Measurements from ENCODE around the gene IFI30. TPM values are rescaled to one million over a fixed set of nuclear protein-coding genes. Genes with fewer than 3 reads are reported as not detected.

IFI30 gene
- polyA plus RNA-seq, 1 of the 3 experiments (the other 2 are of a cell fraction): 11.6 TPM

- H4K20me1 ChIP-seq (ENCODE audit: insufficient read depth): peaks cover 8% of the 10 kb centered on the region; the same call in 1 of the 2 replicates
- no peaks in the 10 kb centered on the region for H3F3A ChIP-seq (replicated peaks; ENCODE audit: insufficient read depth)
- H3K4me1 ChIP-seq (ENCODE audit: control insufficient read depth in 1 of 2, insufficient read depth in 2 of 2, low read depth in 1 of 2, low read length in 1 of 2): peaks cover 9 to 30% of the 10 kb centered on the region in 2 experiments; a peak in 2 of 4 replicates
- peaks cover 0 to 8% of the 10 kb centered on the region in 2 experiments for H3K36me3 ChIP-seq (replicated peaks in 1 of 2; ENCODE audit: control insufficient read depth in 1 of 2, insufficient read depth in 2 of 2, low read length in 1 of 2)
- POLR2A ChIA-PET: no interaction called here
- H2AFZ ChIP-seq (ENCODE audit: low read depth): no peak overlapping the region
- CTCF ChIA-PET: interaction anchor here (1.4 to 20.7 kb wide), 2 partner anchors 57 to 81 kb away, joined by 4 to 505 read pairs; a partner anchor contains a TSS
- no peak for TF ChIP-seq NFIC (IDR thresholded peaks at IDR 0.05; ENCODE audit: borderline replicate concordance)
- TF ChIP-seq NRF1 (IDR thresholded peaks at IDR 0.05; ENCODE audit: low read depth, low read length): no peak
- TF ChIP-seq TAF1 (IDR thresholded peaks at IDR 0.05; ENCODE audit: borderline replicate concordance, low read depth, low read length): no peak
- TF ChIP-seq FOXM1 (IDR thresholded peaks at IDR 0.05; ENCODE audit: low read depth): no peak
- no peak for TF ChIP-seq CHD2 (IDR thresholded peaks at IDR 0.05; ENCODE audit: low read length, partially characterized antibody)
- H3K9me3 ChIP-seq: no peaks in the 10 kb centered on the region
- H3K9ac ChIP-seq: no peak overlapping the region
- no peaks in the 10 kb centered on the region for H3K27me3 ChIP-seq (ENCODE audit: insufficient read depth)
- H3K27ac ChIP-seq (ENCODE audit: low read depth in 2 of 2, low read length in 1 of 2): no peak overlapping the region
- no peak overlapping the region for H3K4me3 ChIP-seq (ENCODE audit: low read depth in 2 of 2, low read length in 1 of 2)
- no peak overlapping the region for H3K4me2 ChIP-seq
- whole genome bisulfite sequencing (ENCODE audit: low lambda C conversion rate): 75% methylated on average over 6 of the region's 6 CpGs
- no peak for DNase-seq
- H3K9me2 ChIP-seq: no peaks in the 10 kb centered on the region
- H3K79me2 ChIP-seq (ENCODE audit: insufficient read depth): peaks cover 9% of the 10 kb centered on the region; the same call in 1 of the 2 replicates
Observed at GRCh38 chr19:18197941-18198340, 24.3 kb downstream of the IFI30 start.

- H3K9me2 ChIP-seq: no peaks in the 10 kb centered on the region
- WGBS (ENCODE audit: low lambda C conversion rate): 87% methylated on average over 6 of the region's 6 CpGs
- H3K27me3 ChIP-seq (ENCODE audit: insufficient read depth): no peaks in the 10 kb centered on the region
- no peak for TF ChIP-seq MXI1 (IDR thresholded peaks at IDR 0.05; ENCODE audit: low read depth, low read length)
- no peak for TF ChIP-seq USF1 (IDR thresholded peaks at IDR 0.05; ENCODE audit: borderline replicate concordance, low read depth)
- no peak for TF ChIP-seq TCF12 (IDR thresholded peaks at IDR 0.05)
- no peak for TF ChIP-seq IRF3 (IDR thresholded peaks at IDR 0.05; ENCODE audit: low read depth, low read length)
- no peak for TF ChIP-seq GABPA (IDR thresholded peaks at IDR 0.05; ENCODE audit: low read depth)
- no peak for TF ChIP-seq JUND (IDR thresholded peaks at IDR 0.05)
- no peak for TF ChIP-seq EZH2phosphoT487 (IDR thresholded peaks at IDR 0.05; ENCODE audit: borderline replicate concordance, low read depth)
- TF ChIP-seq YY1 (IDR thresholded peaks at IDR 0.05; ENCODE audit: low read depth): no peak
- no peak overlapping the region for H3K4me3 ChIP-seq (ENCODE audit: low read depth in 2 of 2, low read length in 1 of 2)
- peaks cover 9% of the 10 kb centered on the region; the same call in 1 of the 2 replicates for H3K79me2 ChIP-seq (ENCODE audit: insufficient read depth)
- POLR2A ChIA-PET: no interaction called here
- no peak for DNase-seq
- peaks cover 0 to 8% of the 10 kb centered on the region in 2 experiments for H3K36me3 ChIP-seq (replicated peaks in 1 of 2; ENCODE audit: control insufficient read depth in 1 of 2, insufficient read depth in 2 of 2, low read length in 1 of 2)
- no peak overlapping the region for H3K9ac ChIP-seq
- peaks cover 9 to 34% of the 10 kb centered on the region in 2 experiments; a peak in 2 of 4 replicates for H3K4me1 ChIP-seq (ENCODE audit: control insufficient read depth in 1 of 2, insufficient read depth in 2 of 2, low read depth in 1 of 2, low read length in 1 of 2)
- CTCF ChIA-PET: interaction anchor here (1.4 to 20.7 kb wide), 2 partner anchors 57 to 81 kb away, joined by 4 to 505 read pairs; a partner anchor contains a TSS
- H3K9me3 ChIP-seq: no peaks in the 10 kb centered on the region
- H3F3A ChIP-seq (replicated peaks; ENCODE audit: insufficient read depth): no peaks in the 10 kb centered on the region
- H4K20me1 ChIP-seq (ENCODE audit: insufficient read depth): peaks cover 8% of the 10 kb centered on the region; the same call in 1 of the 2 replicates
- no peak overlapping the region for H3K4me2 ChIP-seq
- H3K27ac ChIP-seq (ENCODE audit: low read depth in 2 of 2, low read length in 1 of 2): no peak overlapping the region
- H2AFZ ChIP-seq (ENCODE audit: low read depth): no peak overlapping the region
Observed at GRCh38 chr19:18198374-18198773, 24.8 kb downstream of the IFI30 start.

Data from SK-N-SH (cell line).